ENCODE results near the gene IZUMO2. TPM values are rescaled to one million over a fixed set of nuclear protein-coding genes. Genes with fewer than 3 reads are reported as not detected.
A peak's percentile ranks its signal among the peaks of the same experiment; 100 is the strongest.
"Not testable (repeated sequence)": the region's sequence is repeated elsewhere in the genome, so short reads cannot be mapped to it uniquely, and the experiment has no call there.

The IZUMO2 gene
- total and polyA plus RNA-seq, 4 donors: 0.18 to 0.46 TPM; not detected in 2

GRCh38 chr19:50152578-50152977 is 10.5 kb downstream of the IZUMO2 start:
- no peak overlapping the region for H3K4me3 ChIP-seq
- no peak for TF ChIP-seq CTCF (IDR thresholded peaks at IDR 0.05; ENCODE audit: control extremely low read depth, extremely low read depth)
- H3K27me3 ChIP-seq (ENCODE audit: control insufficient read depth in 3 of 3, insufficient read depth in 3 of 3, low read length in 2 of 3): peaks cover 0 to 3% (median 0%) of the 10 kb centered on the region in 3 donors
- H3K4me1 ChIP-seq (ENCODE audit: control insufficient read depth in 5 of 5, insufficient read depth in 5 of 5, low read length in 5 of 5): no peaks in the 10 kb centered on the region
- 79 to 80% methylated on average over 4 of the region's 4 CpGs for WGBS, 2 donors
- no peak for ATAC-seq (ENCODE audit: insufficient read depth, low FRiP score)
- no peak overlapping the region for H3K9ac ChIP-seq (ENCODE audit: insufficient read depth in 1 of 2, low read length in 2 of 2)
- H3K36me3 ChIP-seq (ENCODE audit: control insufficient read depth in 4 of 4, insufficient read depth in 4 of 4, low read length in 4 of 4): no peaks in the 10 kb centered on the region
- H3K9me3 ChIP-seq (ENCODE audit: control insufficient read depth in 4 of 4, insufficient read depth in 3 of 4, low read length in 3 of 4): peaks cover 0 to 4% (median 1%) of the 10 kb centered on the region in 4 donors
- DNase-seq: no peak
- no peak overlapping the region for H3K27ac ChIP-seq (ENCODE audit: low read depth in 1 of 2, low read length in 1 of 2)

DNA sequence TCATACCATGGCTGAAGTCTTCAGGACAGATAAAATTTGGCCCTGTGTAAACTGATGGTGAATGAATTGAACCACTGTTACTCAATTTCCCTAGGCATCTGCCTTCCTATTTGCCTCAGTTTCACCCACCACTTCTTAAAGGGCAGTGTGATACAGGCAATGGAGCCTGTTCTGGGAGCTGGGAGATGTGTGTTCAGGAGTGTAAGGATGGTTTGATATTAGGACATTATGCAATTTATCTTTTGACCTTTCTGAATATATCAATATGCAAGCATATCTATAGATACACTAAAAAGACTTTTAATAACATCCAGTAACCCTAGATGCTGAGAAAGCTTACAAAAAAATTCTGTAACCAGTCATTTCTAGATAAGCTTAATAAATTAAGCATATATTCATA is 14.6 kb downstream of the IZUMO2 start:
- TF ChIP-seq CTCF (IDR thresholded peaks at IDR 0.05; ENCODE audit: control extremely low read depth, extremely low read depth): no peak
- Histone ChIP-seq H3K36me3 (ENCODE audit: control insufficient read depth in 4 of 4, insufficient read depth in 4 of 4, low read length in 4 of 4) (no peaks in the 10 kb centered on the region), H3K4me3 (no peak overlapping the region), H3K27ac (ENCODE audit: low read depth in 1 of 2, low read length in 1 of 2) (no peak overlapping the region), H3K9me3 (ENCODE audit: control insufficient read depth in 4 of 4, insufficient read depth in 3 of 4, low read length in 3 of 4) (peaks cover 0 to 4% (median 1%) of the 10 kb centered on the region in 4 donors), H3K4me1 (ENCODE audit: control insufficient read depth in 5 of 5, insufficient read depth in 5 of 5, low read length in 5 of 5) (no peaks in the 10 kb centered on the region), H3K27me3 (ENCODE audit: control insufficient read depth in 3 of 3, insufficient read depth in 3 of 3, low read length in 2 of 3) (peaks cover 0 to 3% (median 0%) of the 10 kb centered on the region in 3 donors), H3K9ac (ENCODE audit: insufficient read depth in 1 of 2, low read length in 2 of 2) (no peak overlapping the region)
- DNase-seq (no peak), ATAC-seq (ENCODE audit: insufficient read depth, low FRiP score) (no peak)

- Histone ChIP-seq H3K36me3 (ENCODE audit: control insufficient read depth in 4 of 4, insufficient read depth in 4 of 4, low read length in 4 of 4) (no peaks in the 10 kb centered on the region), H3K27ac (ENCODE audit: low read depth in 1 of 2, low read length in 1 of 2) (peak overlapping the region; percentile 58 to 66), H3K27me3 (ENCODE audit: control insufficient read depth in 3 of 3, insufficient read depth in 3 of 3, low read length in 2 of 3) (peaks cover 0 to 3% (median 0%) of the 10 kb centered on the region in 3 donors), H3K9me3 (ENCODE audit: control insufficient read depth in 4 of 4, insufficient read depth in 3 of 4, low read length in 3 of 4) (peaks cover 0 to 4% (median 1%) of the 10 kb centered on the region in 4 donors), H3K4me3 (peak overlapping the region; percentile 58), H3K9ac (ENCODE audit: insufficient read depth in 1 of 2, low read length in 2 of 2) (peak overlapping the region in 1 of 2 donors; percentile 67), H3K4me1 (ENCODE audit: control insufficient read depth in 5 of 5, insufficient read depth in 5 of 5, low read length in 5 of 5) (no peaks in the 10 kb centered on the region)
- DNase-seq (peak; percentile 91 to 96 (median 95)), ATAC-seq (ENCODE audit: insufficient read depth, low FRiP score) (peak; percentile 89)
- WGBS, 2 donors: 0 to 1% methylated on average over 49 to 52 of the region's 52 CpGs
- TF ChIP-seq CTCF (IDR thresholded peaks at IDR 0.05; ENCODE audit: control extremely low read depth, extremely low read depth): peak; percentile 48
Measured at GRCh38 chr19:50147462-50148423, 15.3 kb downstream of the IZUMO2 start.

- not testable (repeated sequence) for H3K9ac ChIP-seq (ENCODE audit: insufficient read depth in 1 of 2, low read length in 2 of 2); H3K27ac ChIP-seq (ENCODE audit: low read depth in 1 of 2, low read length in 1 of 2); DNase-seq; H3K27me3 ChIP-seq (ENCODE audit: control insufficient read depth in 3 of 3, insufficient read depth in 3 of 3, low read length in 2 of 3); H3K4me1 ChIP-seq (ENCODE audit: control insufficient read depth in 5 of 5, insufficient read depth in 5 of 5, low read length in 5 of 5); H3K36me3 ChIP-seq (ENCODE audit: control insufficient read depth in 4 of 4, insufficient read depth in 4 of 4, low read length in 4 of 4); H3K4me3 ChIP-seq; H3K9me3 ChIP-seq (ENCODE audit: control insufficient read depth in 4 of 4, insufficient read depth in 3 of 4, low read length in 3 of 4); ATAC-seq (ENCODE audit: insufficient read depth, low FRiP score)
- whole genome bisulfite sequencing, 2 donors: 96 to 98% methylated on average over 1 of the region's 1 CpG
Measured at GRCh38 chr19:50141921-50142320, 21.2 kb downstream of the IZUMO2 start.

GRCh38 chr19:50140118-50140845 is 22.8 kb downstream of the IZUMO2 start:
- peaks cover 0 to 10% (median 8%) of the 10 kb centered on the region in 3 donors for H3K27me3 ChIP-seq (ENCODE audit: control insufficient read depth in 3 of 3, insufficient read depth in 3 of 3, low read length in 2 of 3)
- H3K4me1 ChIP-seq (ENCODE audit: control insufficient read depth in 5 of 5, insufficient read depth in 5 of 5, low read length in 5 of 5); H3K36me3 ChIP-seq (ENCODE audit: control insufficient read depth in 4 of 4, insufficient read depth in 4 of 4, low read length in 4 of 4); H3K9ac ChIP-seq (ENCODE audit: insufficient read depth in 1 of 2, low read length in 2 of 2); H3K4me3 ChIP-seq; H3K9me3 ChIP-seq (ENCODE audit: control insufficient read depth in 4 of 4, insufficient read depth in 3 of 4, low read length in 3 of 4); DNase-seq; H3K27ac ChIP-seq (ENCODE audit: low read depth in 1 of 2, low read length in 1 of 2); ATAC-seq (ENCODE audit: insufficient read depth, low FRiP score): not testable (repeated sequence)
- WGBS, 2 donors: 93 to 96% methylated on average over 29 to 34 of the region's 36 CpGs
